IgD-negative memory B cell (primary cell): ENCODE data around the gene IKZF3. TPM values are rescaled to one million over a fixed set of nuclear protein-coding genes. Genes with fewer than 3 reads are reported as not detected.
A peak's percentile ranks its signal among the peaks of the same experiment; 100 is the strongest.

ENCODE experiments used
- H3K27ac Mint-ChIP-seq, 3 donors: one replicate each; pipeline ENCODE4 v1.8.0; 2020 to 2022; ENCODE audit warnings: mild to moderate bottlenecking in 3 of 3, mixed read lengths in 3 of 3, moderate library complexity in 1 of 3
- H3K27me3 Mint-ChIP-seq: one replicate; pipeline ENCODE4 v1.8.0; 2021; ENCODE audit warnings: mixed read lengths
- H3K36me3 Mint-ChIP-seq: one replicate; pipeline ENCODE4 v1.8.0; 2020; ENCODE audit warnings: mild to moderate bottlenecking, mixed read lengths
- H3K4me1 Mint-ChIP-seq, 3 donors: one replicate each; pipeline ENCODE4 v1.8.0; 2020 to 2022; ENCODE audit warnings: mixed read lengths in 3 of 3, mild to moderate bottlenecking in 1 of 3
- H3K4me3 Mint-ChIP-seq, 4 donors: one replicate each; pipeline ENCODE4 v1.8.0; 2020 to 2022; ENCODE audit warnings: mild to moderate bottlenecking in 4 of 4, mixed read lengths in 4 of 4, moderate library complexity in 3 of 4
- H3K9me3 Mint-ChIP-seq, 3 donors: one replicate each; pipeline ENCODE4 v1.8.0; 2020 to 2021; ENCODE audit warnings: mixed read lengths in 3 of 3, mild to moderate bottlenecking in 1 of 3
- polyA plus RNA-seq: library from polyadenylated mRNA; unstranded; fragments of 300-500 nt; fragmentation: Illumina TruSeq; gene quantifications from one replicate; pipeline ENCODE4 v1.2.3, GENCODE V29; 2021

Gene IKZF3
- polyA plus RNA-seq, 1 donor from 2014 or later: 103 TPM

GRCh38 chr17:39841134-39841683 is 22.9 kb downstream of the IKZF3 start:
- peaks cover 0 to 2% (median 2%) of the 10 kb centered on the region in 3 donors for H3K9me3 Mint-ChIP-seq
- peak overlapping the region in 2 of 4 donors; percentile 63 to 67 for H3K4me3 Mint-ChIP-seq
- peak overlapping the region; percentile 8 to 92 (median 71) for H3K27ac Mint-ChIP-seq
- peaks cover 49 to 60% (median 52%) of the 10 kb centered on the region in 3 donors for H3K4me1 Mint-ChIP-seq
- peaks cover 10% of the 10 kb centered on the region for H3K36me3 Mint-ChIP-seq
- no peaks in the 10 kb centered on the region for H3K27me3 Mint-ChIP-seq

- peaks cover 48 to 55% (median 50%) of the 10 kb centered on the region in 3 donors for H3K4me1 Mint-ChIP-seq
- H3K27ac Mint-ChIP-seq: peak overlapping the region in 1 of 3 donors; percentile 47
- no peaks in the 10 kb centered on the region for H3K27me3 Mint-ChIP-seq
- peaks cover 17% of the 10 kb centered on the region for H3K36me3 Mint-ChIP-seq
- peaks cover 0 to 5% (median 2%) of the 10 kb centered on the region in 3 donors for H3K9me3 Mint-ChIP-seq
- peak overlapping the region in 1 of 4 donors; percentile 49 for H3K4me3 Mint-ChIP-seq
These were observed 25.3 kb downstream of the IKZF3 start for GRCh38 chr17:39838784-39839183.

GRCh38 chr17:39838057-39838456 is 26.1 kb downstream of the IKZF3 start:
- H3K36me3 Mint-ChIP-seq: peaks cover 20% of the 10 kb centered on the region
- H3K9me3 Mint-ChIP-seq: peaks cover 0 to 5% (median 2%) of the 10 kb centered on the region in 3 donors
- peak overlapping the region in 1 of 4 donors; percentile 35 for H3K4me3 Mint-ChIP-seq
- H3K27ac Mint-ChIP-seq: no peak overlapping the region
- H3K4me1 Mint-ChIP-seq: peaks cover 45 to 52% (median 46%) of the 10 kb centered on the region in 3 donors
- no peaks in the 10 kb centered on the region for H3K27me3 Mint-ChIP-seq

GRCh38 chr17:39836117-39836516 is 28.0 kb downstream of the IKZF3 start:
- H3K4me1 Mint-ChIP-seq: peaks cover 31 to 48% (median 40%) of the 10 kb centered on the region in 3 donors
- H3K4me3 Mint-ChIP-seq: no peak overlapping the region
- H3K27ac Mint-ChIP-seq: no peak overlapping the region
- peaks cover 0 to 3% (median 2%) of the 10 kb centered on the region in 3 donors for H3K9me3 Mint-ChIP-seq
- peaks cover 22% of the 10 kb centered on the region for H3K36me3 Mint-ChIP-seq
- no peaks in the 10 kb centered on the region for H3K27me3 Mint-ChIP-seq

- Mint-ChIP-seq H3K4me3 (no peak overlapping the region), H3K9me3 (peaks cover 0 to 3% (median 2%) of the 10 kb centered on the region in 3 donors), H3K27ac (peak overlapping the region in 2 of 3 donors; percentile 0 to 6), H3K4me1 (peaks cover 26 to 45% (median 34%) of the 10 kb centered on the region in 3 donors), H3K36me3 (peaks cover 21% of the 10 kb centered on the region), H3K27me3 (no peaks in the 10 kb centered on the region)
These were observed 28.9 kb downstream of the IKZF3 start for GRCh38 chr17:39835038-39835786.

- Mint-ChIP-seq H3K9me3 (peaks cover 0 to 3% (median 2%) of the 10 kb centered on the region in 3 donors), H3K4me1 (peaks cover 29 to 38% (median 30%) of the 10 kb centered on the region in 3 donors)
These were observed 30.1 kb downstream of the IKZF3 start for GRCh38 chr17:39834017-39834416.

GRCh38 chr17:39831588-39831987 is 32.5 kb downstream of the IKZF3 start:
- Mint-ChIP-seq H3K4me1 (peaks cover 26 to 30% (median 29%) of the 10 kb centered on the region in 3 donors), H3K9me3 (peaks cover 0 to 3% (median 0%) of the 10 kb centered on the region in 3 donors), H3K4me3 (peak overlapping the region in 1 of 4 donors; percentile 21), H3K36me3 (peaks cover 27% of the 10 kb centered on the region), H3K27ac (no peak overlapping the region), H3K27me3 (no peaks in the 10 kb centered on the region)

More at GRCh38 chr17:39834017-39834416, 30.1 kb downstream of the IKZF3 start:
- H3K27me3 Mint-ChIP-seq: no peaks in the 10 kb centered on the region
- H3K27ac Mint-ChIP-seq: peak overlapping the region; percentile 0 to 84 (median 17)
- H3K36me3 Mint-ChIP-seq: peaks cover 21% of the 10 kb centered on the region
- peak overlapping the region in 1 of 4 donors; percentile 88 for H3K4me3 Mint-ChIP-seq

- no peak overlapping the region for H3K4me3 Mint-ChIP-seq
These were observed 35.7 kb downstream of the IKZF3 start for GRCh38 chr17:39828443-39828842.

GRCh38 chr17:39826334-39826733 is 37.8 kb downstream of the IKZF3 start:
- H3K27me3 Mint-ChIP-seq: no peaks in the 10 kb centered on the region
- H3K27ac Mint-ChIP-seq: peak overlapping the region in 1 of 3 donors; percentile 32
- peaks cover 14 to 20% (median 18%) of the 10 kb centered on the region in 3 donors for H3K4me1 Mint-ChIP-seq
- H3K36me3 Mint-ChIP-seq: peaks cover 51% of the 10 kb centered on the region
- H3K9me3 Mint-ChIP-seq: peaks cover 11 to 13% (median 11%) of the 10 kb centered on the region in 3 donors
- H3K4me3 Mint-ChIP-seq: no peak overlapping the region

More at GRCh38 chr17:39828443-39828842, 35.7 kb downstream of the IKZF3 start:
- H3K36me3 Mint-ChIP-seq: peaks cover 45% of the 10 kb centered on the region
- peaks cover 7 to 8% (median 7%) of the 10 kb centered on the region in 3 donors for H3K9me3 Mint-ChIP-seq
- H3K27ac Mint-ChIP-seq: peak overlapping the region in 1 of 3 donors; percentile 76
- no peaks in the 10 kb centered on the region for H3K27me3 Mint-ChIP-seq
- H3K4me1 Mint-ChIP-seq: peaks cover 13 to 18% (median 13%) of the 10 kb centered on the region in 3 donors

- Mint-ChIP-seq H3K27me3 (no peaks in the 10 kb centered on the region), H3K4me3 (peak overlapping the region in 1 of 4 donors; percentile 51), H3K36me3 (peaks cover 61% of the 10 kb centered on the region), H3K9me3 (peaks cover 11 to 13% (median 11%) of the 10 kb centered on the region in 3 donors), H3K27ac (peak overlapping the region in 2 of 3 donors; percentile 8 to 53), H3K4me1 (peaks cover 32 to 42% (median 38%) of the 10 kb centered on the region in 3 donors)
These were observed 40.6 kb downstream of the IKZF3 start for GRCh38 chr17:39823407-39824054.

GRCh38 chr17:39822051-39822451 is 42.1 kb downstream of the IKZF3 start:
- Mint-ChIP-seq H3K36me3 (peaks cover 54% of the 10 kb centered on the region), H3K27ac (peak overlapping the region; percentile 85 to 88 (median 87)), H3K4me1 (peaks cover 39 to 46% (median 44%) of the 10 kb centered on the region in 3 donors), H3K9me3 (peaks cover 11 to 13% (median 11%) of the 10 kb centered on the region in 3 donors), H3K27me3 (no peaks in the 10 kb centered on the region), H3K4me3 (peak overlapping the region; percentile 34 to 65 (median 42))

- H3K27me3 Mint-ChIP-seq: no peaks in the 10 kb centered on the region
- H3K9me3 Mint-ChIP-seq: peaks cover 11 to 13% (median 11%) of the 10 kb centered on the region in 3 donors
- H3K36me3 Mint-ChIP-seq: peaks cover 45% of the 10 kb centered on the region
- H3K27ac Mint-ChIP-seq: peak overlapping the region in 2 of 3 donors; percentile 85 to 87
- H3K4me3 Mint-ChIP-seq: peak overlapping the region in 2 of 4 donors; percentile 38 to 67
- peaks cover 39 to 46% (median 44%) of the 10 kb centered on the region in 3 donors for H3K4me1 Mint-ChIP-seq
These were observed 43.1 kb downstream of the IKZF3 start for GRCh38 chr17:39820987-39821386.

- Mint-ChIP-seq H3K27me3 (no peaks in the 10 kb centered on the region), H3K4me1 (peaks cover 40 to 50% (median 46%) of the 10 kb centered on the region in 3 donors)
These were observed 43.6 kb downstream of the IKZF3 start for GRCh38 chr17:39820541-39820940.

GRCh38 chr17:39818358-39819000 is 45.6 kb downstream of the IKZF3 start:
- Mint-ChIP-seq H3K27me3 (no peaks in the 10 kb centered on the region), H3K27ac (peak overlapping the region; percentile 87 to 95 (median 94)), H3K4me1 (peaks cover 49 to 68% (median 56%) of the 10 kb centered on the region in 3 donors), H3K9me3 (peaks cover 3 to 5% (median 4%) of the 10 kb centered on the region in 3 donors), H3K4me3 (peak overlapping the region; percentile 44 to 70 (median 65)), H3K36me3 (peaks cover 32% of the 10 kb centered on the region)

More at GRCh38 chr17:39820541-39820940, 43.6 kb downstream of the IKZF3 start:
- peak overlapping the region; percentile 84 to 87 (median 86) for H3K27ac Mint-ChIP-seq
- H3K4me3 Mint-ChIP-seq: peak overlapping the region in 3 of 4 donors; percentile 67 to 84 (median 68)
- peaks cover 42% of the 10 kb centered on the region for H3K36me3 Mint-ChIP-seq
- H3K9me3 Mint-ChIP-seq: peaks cover 10 to 13% (median 11%) of the 10 kb centered on the region in 3 donors
